Vagina (tissue), 2 donors: ENCODE results near the gene PTPN2. TPM values are rescaled to one million over a fixed set of nuclear protein-coding genes. Genes with fewer than 3 reads are reported as not detected.

Source experiments
- DNase-seq, 2 donors: peaks; one replicate each; pipeline ENCODE4 v3.0.0-alpha.2; 2017; ENCODE audit errors: extremely low spot score in 2 of 2
- H3K27ac ChIP-seq: fragments of 200-600 bp; sonication (generic); one replicate; pipeline ENCODE4 v1.5.1; 2019
- H3K27me3 ChIP-seq: fragments of 200-600 bp; sonication (generic); one replicate; pipeline ENCODE4 v1.5.1; 2019
- H3K36me3 ChIP-seq, 2 donors: fragments of 200-600 bp; sonication (generic); one replicate each; pipeline ENCODE4 v1.5.1; 2017 to 2019
- H3K4me1 ChIP-seq: fragments of 200-600 bp; sonication (generic); one replicate; pipeline ENCODE4 v1.5.1; 2019
- H3K4me3 ChIP-seq, 2 donors: fragments of 200-600 bp; sonication (generic); 1 replicate in 1 of 2; 2 replicates in 1 of 2; pipeline ENCODE4 v1.5.1; 2016 to 2019
- H3K9me3 ChIP-seq: fragments of 200-600 bp; sonication (generic); one replicate; pipeline ENCODE4 v1.5.1; 2019
- CTCF ChIP-seq, 3 experiments: fragments of 450-650 bp in 2 of 3; fragments of 200-600 bp in 1 of 3; sonication (generic) in 1 of 3; IDR thresholded peaks; one replicate each; pipeline ENCODE4 v1.5.1; 2017 to 2019; ENCODE audit warnings: antibody characterized with exemption in 3 of 3, mild to moderate bottlenecking in 2 of 3, moderate library complexity in 2 of 3
- POLR2A ChIP-seq, 2 donors: fragments of 450-650 bp; IDR thresholded peaks; one replicate each; pipeline ENCODE4 v1.6.1; 2017; ENCODE audit warnings: antibody characterized with exemption in 2 of 2, mild to moderate bottlenecking in 2 of 2, moderate library complexity in 2 of 2
- POLR2AphosphoS5 ChIP-seq, 2 donors: sonication (generic); formaldehyde crosslinking; IDR thresholded peaks; one replicate each; pipeline ENCODE4 v1.9.0; 2017; ENCODE audit warnings: antibody characterized with exemption in 2 of 2, mild to moderate bottlenecking in 2 of 2, low read depth in 1 of 2; ENCODE audit not compliant: insufficient read depth in 1 of 2
- intact Hi-C: fragments of 100-400 bp; cut with DNase I; formaldehyde crosslinking; loops from one replicate; pipeline ENCODE4 v1.15.1; 2023
- total RNA-seq: library from RNA; depleted of rRNA; stranded (reverse); fragments of >200 nt; gene quantifications from one replicate; pipeline ENCODE4 v1.2.3, GENCODE V29; 2016

Gene PTPN2
- total RNA-seq, 1 donor from 2014 or later: 32.9 TPM

- no peaks in the 10 kb centered on the region for H3K9me3 ChIP-seq
- H3K4me3 ChIP-seq: no peak overlapping the region
- no peaks in the 10 kb centered on the region for H3K4me1 ChIP-seq
- intact Hi-C loops: no loop called here
- DNase-seq: no peak
- TF ChIP-seq POLR2AphosphoS5 (IDR thresholded peaks at IDR 0.05; ENCODE audit: insufficient read depth in 1 of 2, low read depth in 1 of 2): no peak
- TF ChIP-seq CTCF (IDR thresholded peaks at IDR 0.05): no peak
- no peak for TF ChIP-seq POLR2A (IDR thresholded peaks at IDR 0.05)
- no peak overlapping the region for H3K27ac ChIP-seq
- H3K36me3 ChIP-seq: no peaks in the 10 kb centered on the region
- no peaks in the 10 kb centered on the region for H3K27me3 ChIP-seq
Measured at GRCh38 chr18:12872408-12872807, 11.6 kb downstream of the PTPN2 start.

- intact Hi-C loops: no loop called here
- no peaks in the 10 kb centered on the region for H3K4me1 ChIP-seq
- no peak for DNase-seq
- TF ChIP-seq POLR2A (IDR thresholded peaks at IDR 0.05): no peak
- no peak for TF ChIP-seq CTCF (IDR thresholded peaks at IDR 0.05)
- no peak for TF ChIP-seq POLR2AphosphoS5 (IDR thresholded peaks at IDR 0.05; ENCODE audit: insufficient read depth in 1 of 2, low read depth in 1 of 2)
- H3K36me3 ChIP-seq: no peaks in the 10 kb centered on the region
- no peak overlapping the region for H3K4me3 ChIP-seq
- H3K27me3 ChIP-seq: no peaks in the 10 kb centered on the region
- H3K9me3 ChIP-seq: no peaks in the 10 kb centered on the region
- H3K27ac ChIP-seq: no peak overlapping the region
Measured at GRCh38 chr18:12868576-12868975, 15.5 kb downstream of the PTPN2 start.

DNA sequence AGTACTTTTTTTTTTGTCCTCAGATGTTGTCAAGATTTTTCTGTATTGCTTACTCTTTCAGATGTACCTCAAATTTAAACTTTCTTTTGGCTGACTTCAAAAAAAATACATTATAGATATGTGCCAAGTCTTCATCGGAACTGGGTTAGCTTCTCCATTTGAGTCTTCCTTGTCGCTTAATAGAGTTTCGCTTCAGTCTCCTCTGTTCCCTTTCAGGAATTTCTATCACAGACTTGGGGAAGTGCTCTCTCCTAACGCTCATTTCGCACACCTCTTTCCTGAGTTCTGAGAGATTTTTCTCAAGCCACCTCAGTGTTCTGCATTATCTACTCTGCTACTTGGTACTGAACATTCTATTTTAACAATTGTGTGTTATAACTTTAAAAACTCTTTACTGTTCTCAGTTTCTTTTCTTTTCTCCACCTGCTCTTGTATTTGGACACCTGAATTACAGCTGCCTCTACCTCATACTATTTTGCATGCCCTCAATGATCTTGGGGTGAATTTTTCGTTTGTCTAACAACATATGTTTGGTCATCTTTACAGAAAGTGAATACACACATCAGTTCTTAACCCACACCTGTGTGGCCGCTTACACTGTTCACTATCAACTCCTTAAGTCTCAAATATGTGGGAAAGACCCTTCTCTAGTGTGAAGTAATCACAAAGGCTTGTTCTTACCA lies 16.5 kb downstream of the PTPN2 start:
- no peak overlapping the region for H3K27ac ChIP-seq
- DNase-seq: no peak
- TF ChIP-seq POLR2A (IDR thresholded peaks at IDR 0.05) (no peak), POLR2AphosphoS5 (IDR thresholded peaks at IDR 0.05; ENCODE audit: insufficient read depth in 1 of 2, low read depth in 1 of 2) (no peak), CTCF (IDR thresholded peaks at IDR 0.05) (no peak)
- peaks cover 6% of the 10 kb centered on the region for H3K4me1 ChIP-seq
- H3K4me3 ChIP-seq: no peak overlapping the region
- H3K36me3 ChIP-seq: no peaks in the 10 kb centered on the region
- H3K9me3 ChIP-seq: no peaks in the 10 kb centered on the region
- intact Hi-C loops: no loop called here
- H3K27me3 ChIP-seq: no peaks in the 10 kb centered on the region

DNA sequence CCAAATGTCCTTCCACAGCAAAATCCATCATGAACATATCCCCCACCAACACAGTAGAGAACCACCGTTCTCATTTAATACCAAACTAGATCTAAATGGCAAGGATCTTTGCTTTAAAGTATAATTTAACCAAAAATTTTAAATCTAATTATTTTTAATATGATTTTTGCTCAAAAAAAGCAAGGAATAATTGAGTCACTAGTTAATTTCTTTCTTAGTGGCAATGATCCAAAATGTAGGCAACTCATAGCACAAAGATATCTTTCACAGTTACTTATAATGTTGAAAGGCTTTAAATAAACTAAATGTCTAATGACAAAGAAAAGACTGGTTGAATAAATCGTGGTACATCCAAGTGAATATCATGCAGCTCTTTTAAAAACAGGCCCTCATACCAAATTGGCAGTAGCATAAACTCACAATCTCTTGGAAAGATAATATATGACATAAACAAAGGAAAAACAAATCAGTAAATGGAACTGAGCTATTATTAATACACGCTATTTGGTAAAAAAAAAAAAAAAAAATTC lies 20.3 kb downstream of the PTPN2 start:
- TF ChIP-seq POLR2A (IDR thresholded peaks at IDR 0.05) (no peak), CTCF (IDR thresholded peaks at IDR 0.05) (no peak), POLR2AphosphoS5 (IDR thresholded peaks at IDR 0.05; ENCODE audit: insufficient read depth in 1 of 2, low read depth in 1 of 2) (no peak)
- Histone ChIP-seq H3K36me3 (no peaks in the 10 kb centered on the region), H3K9me3 (no peaks in the 10 kb centered on the region), H3K4me1 (peaks cover 12% of the 10 kb centered on the region), H3K4me3 (no peak overlapping the region), H3K27me3 (no peaks in the 10 kb centered on the region), H3K27ac (no peak overlapping the region)
- no peak for DNase-seq
- intact Hi-C loops: no loop called here

GRCh38 chr18:12862874-12863482 lies 21.1 kb downstream of the PTPN2 start:
- intact Hi-C loops: no loop called here
- no peaks in the 10 kb centered on the region for H3K27me3 ChIP-seq

More at GRCh38 chr18:12862874-12863482, 21.1 kb downstream of the PTPN2 start:
- H3K4me1 ChIP-seq: peaks cover 12% of the 10 kb centered on the region
- no peaks in the 10 kb centered on the region for H3K9me3 ChIP-seq
- no peaks in the 10 kb centered on the region for H3K36me3 ChIP-seq
- H3K27ac ChIP-seq: no peak overlapping the region
- no peak overlapping the region for H3K4me3 ChIP-seq
- DNase-seq: no peak
- TF ChIP-seq CTCF (IDR thresholded peaks at IDR 0.05): no peak
